ENCODE data around the gene RAB11FIP5.
"Not testable (repeated sequence)": the region's sequence is repeated elsewhere in the genome, so short reads cannot be mapped to it uniquely, and the experiment has no call there.

Gene RAB11FIP5

DNA sequence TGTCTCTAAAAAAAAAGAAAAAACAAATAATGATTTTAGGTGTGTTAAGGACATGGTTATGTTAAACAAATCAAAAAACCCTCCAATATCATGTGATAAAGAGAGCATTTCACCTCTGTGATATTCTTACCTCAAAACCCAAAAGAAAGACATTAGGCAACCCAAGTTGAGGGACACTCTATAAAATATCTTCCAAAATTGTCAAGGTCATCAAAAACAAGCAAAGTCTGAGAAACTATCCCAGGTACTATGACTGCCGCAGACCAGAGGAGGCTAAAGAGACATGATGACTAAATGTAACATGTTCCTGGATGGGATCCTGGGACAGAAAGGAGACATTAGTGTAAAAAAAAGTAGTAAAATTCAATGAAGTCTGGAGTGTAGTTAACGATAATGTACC is 45.7 kb downstream of the RAB11FIP5 start:
- DNase-seq = no peak

DNA sequence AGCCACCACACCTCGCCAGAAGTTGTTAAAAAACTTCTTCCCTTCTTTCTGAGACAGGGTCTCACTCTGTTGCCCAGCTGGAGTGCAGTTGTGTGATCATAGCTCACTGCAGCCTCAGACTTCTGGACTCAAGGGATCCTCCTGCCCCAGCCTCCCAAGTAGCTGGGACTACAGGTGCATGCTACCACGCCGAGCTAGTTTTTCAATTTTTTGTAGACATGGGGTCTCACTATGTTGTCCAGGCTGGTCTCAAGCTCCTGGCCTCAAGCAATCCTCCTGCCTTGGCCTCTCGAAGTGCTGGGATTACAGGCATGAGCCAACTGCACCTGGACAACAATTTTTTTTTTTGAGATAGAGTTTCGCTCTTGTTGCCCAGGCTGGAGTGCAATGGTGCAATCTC is 47.7 kb downstream of the RAB11FIP5 start:
- not testable (repeated sequence) for DNase-seq

GRCh38 chr2:73063909-73064875 is 48.6 kb downstream of the RAB11FIP5 start:
- DNase-seq = no peak

DNA sequence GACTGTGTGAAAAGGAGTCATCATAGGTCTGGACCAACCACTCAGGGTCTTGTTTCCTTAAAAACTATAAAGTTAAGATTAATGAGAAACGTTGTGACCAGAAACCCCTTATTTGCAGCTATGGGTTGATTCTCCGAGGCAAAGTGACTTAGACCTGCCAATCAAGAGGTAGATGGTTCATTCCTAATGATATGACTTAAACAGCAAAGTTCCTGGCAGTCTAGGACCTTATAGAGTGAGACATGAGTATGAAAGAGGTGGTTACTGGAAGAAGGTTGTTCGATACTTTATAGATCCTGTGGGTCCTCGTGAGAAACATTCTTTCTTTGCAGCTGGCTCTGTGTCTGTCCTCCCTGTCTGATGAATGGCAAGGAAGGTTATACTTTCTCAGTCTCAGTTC is 49.3 kb downstream of the RAB11FIP5 start:
- no peak for DNase-seq

GRCh38 chr2:73059106-73059505 is 53.6 kb downstream of the RAB11FIP5 start:
- no peak for DNase-seq

DNA sequence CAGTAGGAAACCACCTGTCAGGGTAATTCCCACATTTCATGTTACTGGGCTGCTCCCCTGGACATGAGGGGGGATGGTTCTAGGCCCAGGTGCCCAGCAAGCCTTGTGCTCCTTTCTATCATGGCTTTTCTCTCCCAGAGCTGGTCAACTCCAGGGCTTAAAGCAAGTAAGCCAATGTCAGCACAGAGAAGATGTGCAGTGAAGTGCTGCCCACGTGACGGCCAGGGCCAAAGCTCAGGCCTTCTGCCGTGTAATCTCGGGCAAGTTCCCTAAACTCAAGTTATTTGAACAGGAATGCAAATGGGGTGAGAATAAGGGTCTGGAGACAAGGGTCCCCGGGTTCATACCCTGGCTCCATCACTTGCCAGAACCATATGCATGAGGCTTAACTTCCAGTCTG is 57.8 kb downstream of the RAB11FIP5 start:
- DNase-seq = no peak

DNA sequence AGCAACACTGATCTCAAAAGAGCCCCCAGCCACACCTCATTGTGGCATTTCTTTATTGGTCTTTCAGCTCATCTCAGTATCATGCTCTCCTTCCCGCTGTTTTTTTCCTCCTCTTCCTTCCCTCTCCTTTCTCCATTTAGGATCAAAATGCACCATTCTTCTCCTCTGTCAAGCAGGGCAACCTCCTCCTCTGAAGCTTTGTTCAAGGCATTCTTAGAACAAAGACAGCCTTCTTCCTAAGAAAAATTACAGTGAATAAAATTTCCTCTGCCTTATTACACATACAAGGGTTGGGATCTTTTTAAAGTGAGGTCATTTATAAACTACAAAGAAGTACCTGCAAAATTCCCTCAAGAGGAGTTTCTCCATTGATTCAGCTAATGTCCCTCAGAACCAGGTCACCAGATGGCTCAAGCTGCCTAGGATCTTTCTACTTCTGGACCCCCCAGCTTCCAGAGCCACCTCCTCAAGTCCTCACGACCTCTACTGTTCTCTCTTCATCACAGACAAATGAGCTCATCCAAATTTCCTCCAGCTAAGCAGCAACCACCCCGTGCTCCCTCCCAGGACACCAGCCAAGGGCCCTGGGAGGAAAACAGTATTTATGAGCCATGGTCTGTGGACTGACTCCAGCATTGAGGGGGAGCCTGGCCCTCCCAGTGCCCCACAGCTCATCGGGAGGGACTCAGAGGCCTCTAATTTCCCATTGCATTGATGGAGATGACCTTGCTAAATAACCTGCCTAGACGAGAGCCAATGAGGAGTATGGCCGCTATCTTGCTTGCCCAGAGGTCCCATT is 59.2 kb downstream of the RAB11FIP5 start:
- DNase-seq = no peak

GRCh38 chr2:73050121-73050545 is 62.6 kb downstream of the RAB11FIP5 start:
- no peak for DNase-seq

GRCh38 chr2:73043929-73044832 is 68.6 kb downstream of the RAB11FIP5 start:
- DNase-seq = no peak

DNA sequence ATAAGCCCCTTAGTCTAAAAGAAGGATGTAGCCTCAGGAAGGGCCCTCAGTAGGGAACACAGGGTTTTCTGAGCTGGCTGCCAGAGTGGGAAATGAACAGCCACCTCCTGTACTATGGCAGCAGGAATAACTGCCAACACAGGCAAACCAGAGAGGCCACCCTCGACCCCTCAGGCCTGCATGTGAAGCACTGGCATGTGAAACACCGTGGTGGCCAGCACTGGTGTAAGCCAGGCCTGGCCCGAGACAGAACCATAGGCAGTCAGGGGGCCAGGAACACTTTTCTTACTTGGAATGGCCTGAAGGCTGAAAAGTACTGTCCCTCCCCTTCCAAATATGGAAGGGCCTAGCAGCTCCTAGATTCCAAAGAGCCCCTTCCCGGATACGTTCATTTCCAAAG is 69.5 kb downstream of the RAB11FIP5 start:
- no peak for DNase-seq

- DNase-seq = no peak
Observed at GRCh38 chr2:73037947-73038585, 74.7 kb downstream of the RAB11FIP5 start.

- DNase-seq = no peak
Observed at GRCh38 chr2:73036766-73037165, 76.0 kb downstream of the RAB11FIP5 start.

DNA sequence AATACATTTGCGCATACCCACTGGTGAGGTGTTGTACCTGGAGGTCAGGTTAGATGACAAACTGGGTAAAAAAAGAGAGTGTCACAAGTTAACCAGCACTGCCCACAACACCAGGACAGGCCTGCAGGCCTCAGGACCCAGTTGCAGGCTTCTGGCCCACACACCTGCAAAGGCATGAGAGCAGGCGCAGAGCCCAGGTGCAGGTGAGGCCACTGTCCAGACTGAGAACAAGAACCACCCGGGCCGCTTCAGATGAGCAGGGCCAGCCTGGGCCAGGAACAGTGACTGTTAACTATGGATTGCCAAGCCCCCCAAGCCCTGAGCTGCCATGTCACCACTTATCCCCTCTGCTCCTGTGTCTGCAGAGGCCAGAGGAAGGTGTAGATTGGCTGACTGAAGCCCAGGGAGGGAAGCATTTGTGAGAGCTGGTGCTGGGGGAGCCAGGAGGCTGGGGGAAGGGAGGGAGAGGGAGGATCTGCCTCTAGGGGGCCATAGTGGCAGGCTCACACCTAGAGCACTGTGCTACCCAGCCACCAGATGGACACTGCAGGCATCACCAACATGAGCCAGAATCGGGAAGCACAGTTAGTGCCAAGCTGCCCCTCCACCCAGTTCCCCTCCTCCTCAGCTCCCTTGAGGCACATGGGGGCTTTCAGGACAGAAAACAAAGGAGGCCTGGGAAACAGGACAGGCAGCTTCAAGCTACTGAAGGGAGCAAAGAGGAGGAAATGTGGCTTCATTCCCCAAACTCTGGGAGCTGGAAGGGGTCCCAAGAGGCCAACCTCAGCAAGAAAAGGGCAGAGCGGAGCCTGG is 76.6 kb downstream of the RAB11FIP5 start:
- no peak for DNase-seq

- no peak for DNase-seq
Observed at GRCh38 chr2:73034661-73035375, 77.9 kb downstream of the RAB11FIP5 start.

DNA sequence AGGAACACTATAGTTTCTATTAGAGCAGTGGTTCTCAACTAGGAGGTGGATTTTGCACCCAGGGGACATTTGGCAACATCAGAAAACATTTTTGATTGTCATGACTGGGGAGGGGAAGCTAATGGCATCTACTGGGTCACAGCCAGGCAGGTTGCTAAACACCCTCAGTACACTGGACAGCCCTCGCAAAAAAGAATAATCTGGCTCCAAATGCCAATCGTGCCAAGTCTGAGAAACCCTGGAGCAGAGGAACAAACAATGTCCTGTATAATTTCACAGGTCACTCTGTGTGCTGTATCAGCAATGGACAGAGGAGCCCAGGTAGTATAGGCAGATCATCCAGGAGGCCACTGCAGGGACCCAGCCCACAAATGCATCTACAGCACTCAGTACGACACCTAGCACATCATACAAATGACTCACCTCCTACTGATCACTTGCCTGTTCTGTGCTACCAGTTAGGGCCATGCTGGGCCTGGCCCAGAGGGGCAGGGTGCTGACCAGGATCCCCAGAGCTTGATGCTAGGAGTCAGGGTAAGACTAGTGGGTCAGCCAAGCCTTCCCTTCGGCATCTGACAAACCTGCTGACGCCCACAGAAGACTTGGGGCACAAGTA is 78.9 kb downstream of the RAB11FIP5 start:
- no peak for DNase-seq

- DNase-seq = no peak
Observed at GRCh38 chr2:73033142-73033765, 79.5 kb downstream of the RAB11FIP5 start.

GRCh38 chr2:73032702-73033097 is 80.0 kb downstream of the RAB11FIP5 start:
- no peak for DNase-seq

GRCh38 chr2:73031725-73032701 is 80.7 kb downstream of the RAB11FIP5 start:
- no peak for DNase-seq
